ENCODE results near the gene NEMP1.

Gene NEMP1

DNA sequence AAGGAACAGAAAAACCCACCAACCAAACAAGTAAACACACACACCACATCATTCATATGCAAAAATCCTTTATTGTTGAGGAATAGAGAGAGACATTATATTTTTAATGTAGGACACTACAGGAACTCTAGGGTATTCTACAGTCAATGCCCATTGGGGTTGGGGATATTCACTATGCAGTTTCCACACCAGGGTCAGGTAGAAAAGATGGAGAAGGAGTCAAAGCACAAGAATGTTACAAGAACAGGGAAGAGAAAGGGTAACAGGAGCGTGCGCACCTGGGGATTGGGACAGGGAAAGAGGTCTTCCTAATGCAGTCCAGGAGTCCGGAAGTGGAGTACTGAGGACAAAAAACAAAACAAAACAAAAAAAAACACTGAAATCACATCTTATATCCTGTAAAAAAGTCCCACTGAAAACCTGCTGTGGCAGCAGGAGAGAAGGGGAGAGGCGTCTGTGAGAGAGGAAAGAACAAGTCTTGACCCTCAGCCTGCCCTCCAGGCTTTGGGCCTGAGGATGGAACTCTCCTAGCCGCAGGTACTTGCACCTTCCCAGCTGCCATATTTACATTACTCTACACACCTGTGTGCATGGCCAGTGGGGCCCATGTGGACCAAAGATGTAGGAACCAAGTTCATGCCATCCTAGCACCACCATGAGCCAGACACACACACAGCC is 68.5 kb downstream of the NEMP1 start:
- Histone ChIP-seq H3K27me3 (ENCODE audit: insufficient read depth, low read length, poor library complexity) (peaks cover 11% of the 10 kb centered on the region), H2AFZ (ENCODE audit: low read depth, low read length) (no peak overlapping the region), H3K4me2 (ENCODE audit: insufficient read depth, low read length) (no peak overlapping the region), H3K79me2 (ENCODE audit: insufficient read depth, low read length) (peaks cover 11% of the 10 kb centered on the region), H4K20me1 (ENCODE audit: insufficient read depth, low read length) (peaks cover 3% of the 10 kb centered on the region; the same call in 1 of the 2 replicates), H3K36me3 (ENCODE audit: insufficient read depth, low read length) (no peaks in the 10 kb centered on the region), H3K4me3 (ENCODE audit: low read depth in 1 of 2, low read length in 2 of 2) (no peak overlapping the region), H3K9ac (ENCODE audit: low read depth, low read length) (no peak overlapping the region), H3K4me1 (ENCODE audit: insufficient read depth, low read length) (peaks cover 12% of the 10 kb centered on the region), H3K9me3 (ENCODE audit: insufficient read depth, low read length, severe bottlenecking) (no peaks in the 10 kb centered on the region), H3K27ac (ENCODE audit: low read length) (no peak overlapping the region)
- TF ChIP-seq, protein P1, sequence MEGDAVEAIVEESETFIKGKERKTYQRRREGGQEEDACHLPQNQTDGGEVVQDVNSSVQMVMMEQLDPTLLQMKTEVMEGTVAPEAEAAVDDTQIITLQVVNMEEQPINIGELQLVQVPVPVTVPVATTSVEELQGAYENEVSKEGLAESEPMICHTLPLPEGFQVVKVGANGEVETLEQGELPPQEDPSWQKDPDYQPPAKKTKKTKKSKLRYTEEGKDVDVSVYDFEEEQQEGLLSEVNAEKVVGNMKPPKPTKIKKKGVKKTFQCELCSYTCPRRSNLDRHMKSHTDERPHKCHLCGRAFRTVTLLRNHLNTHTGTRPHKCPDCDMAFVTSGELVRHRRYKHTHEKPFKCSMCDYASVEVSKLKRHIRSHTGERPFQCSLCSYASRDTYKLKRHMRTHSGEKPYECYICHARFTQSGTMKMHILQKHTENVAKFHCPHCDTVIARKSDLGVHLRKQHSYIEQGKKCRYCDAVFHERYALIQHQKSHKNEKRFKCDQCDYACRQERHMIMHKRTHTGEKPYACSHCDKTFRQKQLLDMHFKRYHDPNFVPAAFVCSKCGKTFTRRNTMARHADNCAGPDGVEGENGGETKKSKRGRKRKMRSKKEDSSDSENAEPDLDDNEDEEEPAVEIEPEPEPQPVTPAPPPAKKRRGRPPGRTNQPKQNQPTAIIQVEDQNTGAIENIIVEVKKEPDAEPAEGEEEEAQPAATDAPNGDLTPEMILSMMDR (IDR thresholded peaks at IDR 0.05; ENCODE audit: borderline replicate concordance, extremely low read depth, low read length, poor library complexity, severe bottlenecking): no peak
- no peak for TF ChIP-seq EZH2 (IDR thresholded peaks at IDR 0.05; ENCODE audit: borderline replicate concordance, low read depth, low read length, severe bottlenecking)
- ATAC-seq (ENCODE audit: insufficient read depth, low read depth): no peak
- DNase-seq: no peak

- H3K4me2 ChIP-seq (ENCODE audit: insufficient read depth, low read length): no peak overlapping the region
- H2AFZ ChIP-seq (ENCODE audit: low read depth, low read length): no peak overlapping the region
- peaks cover 17% of the 10 kb centered on the region for H4K20me1 ChIP-seq (ENCODE audit: insufficient read depth, low read length)
- peaks cover 21% of the 10 kb centered on the region for H3K4me1 ChIP-seq (ENCODE audit: insufficient read depth, low read length)
- ATAC-seq (ENCODE audit: insufficient read depth, low read depth) (peak; percentile 64), DNase-seq (peak; percentile 43)
- H3K9ac ChIP-seq (ENCODE audit: low read depth, low read length): no peak overlapping the region
- TF ChIP-seq, protein P1 (IDR thresholded peaks at IDR 0.05; ENCODE audit: borderline replicate concordance, extremely low read depth, low read length, poor library complexity, severe bottlenecking): peak; percentile 86
- TF ChIP-seq EZH2 (IDR thresholded peaks at IDR 0.05; ENCODE audit: borderline replicate concordance, low read depth, low read length, severe bottlenecking): no peak
- H3K27ac ChIP-seq (ENCODE audit: low read length): no peak overlapping the region
- no peak overlapping the region for H3K4me3 ChIP-seq (ENCODE audit: low read depth in 1 of 2, low read length in 2 of 2)
- H3K79me2 ChIP-seq (ENCODE audit: insufficient read depth, low read length): peaks cover 30% of the 10 kb centered on the region
- peaks cover 17% of the 10 kb centered on the region for H3K36me3 ChIP-seq (ENCODE audit: insufficient read depth, low read length)
- peaks cover under 1% of the 10 kb centered on the region for H3K27me3 ChIP-seq (ENCODE audit: insufficient read depth, low read length, poor library complexity)
- H3K9me3 ChIP-seq (ENCODE audit: insufficient read depth, low read length, severe bottlenecking): no peaks in the 10 kb centered on the region
Observed at GRCh38 chr12:57008178-57008577, 70.4 kb downstream of the NEMP1 start.

DNA sequence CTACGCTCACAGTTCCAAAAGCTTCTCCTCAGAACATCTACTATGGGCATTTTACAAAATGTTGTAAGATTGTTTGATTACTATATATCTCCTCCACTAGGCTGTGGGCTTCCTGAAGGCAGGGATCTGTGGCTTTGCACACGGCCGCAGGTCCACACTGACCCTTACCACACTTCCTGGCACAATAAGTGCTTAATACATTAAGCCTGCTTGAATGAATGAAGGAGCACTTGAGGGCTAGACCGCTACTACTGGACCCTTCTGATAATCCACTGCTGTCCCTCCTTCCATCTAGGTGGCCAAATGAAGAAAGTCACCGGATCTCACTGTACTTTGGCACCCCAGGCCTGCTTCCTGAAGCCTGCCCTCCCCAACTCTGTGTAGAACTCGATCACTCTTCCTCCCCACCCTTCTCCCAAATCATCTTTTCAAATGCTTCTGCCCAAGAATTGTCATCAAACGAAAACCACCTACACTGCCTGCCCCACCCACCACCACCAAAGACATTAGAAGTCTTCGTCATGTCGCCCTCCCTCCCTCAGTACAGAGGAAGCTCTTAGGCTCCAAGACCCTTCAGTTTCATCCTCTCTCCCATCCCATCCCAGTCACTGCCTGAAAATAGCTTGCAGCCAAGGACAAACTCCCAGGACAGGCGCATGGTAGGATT is 71.6 kb downstream of the NEMP1 start:
- Histone ChIP-seq H3K4me3 (ENCODE audit: low read depth in 1 of 2, low read length in 2 of 2) (peak overlapping the region in 1 of 2 experiments; percentile 53; a peak in 2 of 4 replicates), H4K20me1 (ENCODE audit: insufficient read depth, low read length) (peaks cover 28% of the 10 kb centered on the region), H3K9me3 (ENCODE audit: insufficient read depth, low read length, severe bottlenecking) (no peaks in the 10 kb centered on the region), H3K9ac (ENCODE audit: low read depth, low read length) (peak overlapping the region; percentile 33), H3K79me2 (ENCODE audit: insufficient read depth, low read length) (peaks cover 42% of the 10 kb centered on the region), H3K4me2 (ENCODE audit: insufficient read depth, low read length) (peak overlapping the region; percentile 54; the same call in 1 of the 2 replicates), H2AFZ (ENCODE audit: low read depth, low read length) (peak overlapping the region; percentile 64), H3K36me3 (ENCODE audit: insufficient read depth, low read length) (peaks cover 30% of the 10 kb centered on the region), H3K27ac (ENCODE audit: low read length) (no peak overlapping the region), H3K27me3 (ENCODE audit: insufficient read depth, low read length, poor library complexity) (no peaks in the 10 kb centered on the region), H3K4me1 (ENCODE audit: insufficient read depth, low read length) (peaks cover 23% of the 10 kb centered on the region)
- DNase-seq: no peak
- TF ChIP-seq, protein P1 (IDR thresholded peaks at IDR 0.05; ENCODE audit: borderline replicate concordance, extremely low read depth, low read length, poor library complexity, severe bottlenecking): no peak
- no peak for TF ChIP-seq EZH2 (IDR thresholded peaks at IDR 0.05; ENCODE audit: borderline replicate concordance, low read depth, low read length, severe bottlenecking)
- ATAC-seq (ENCODE audit: insufficient read depth, low read depth): no peak

Data from DND-41 (cell line).